NCI-H1105 (cell line): Measurements from ENCODE around the gene SULT1A1.
"Not testable (repeated sequence)": the region's sequence is repeated elsewhere in the genome, so short reads cannot be mapped to it uniquely, and the experiment has no call there.

Source experiments
- DNase-seq: peaks from one replicate; lab custom pipeline; 2025; lab: John Stamatoyannopoulos, UW

Gene SULT1A1

GRCh38 chr16:28608867-28609596, 812 bp downstream of the SULT1A1 start:
- DNase-seq, result not testable (repeated sequence)

- not testable (repeated sequence) for DNase-seq
Measured at GRCh38 chr16:28608496-28608808, 1.4 kb downstream of the SULT1A1 start.

GRCh38 chr16:28607681-28608495, 2.0 kb downstream of the SULT1A1 start:
- DNase-seq, result not testable (repeated sequence)

- no peak for DNase-seq
Measured at GRCh38 chr16:28607116-28607623, 2.7 kb downstream of the SULT1A1 start.

GRCh38 chr16:28606291-28607115, 3.3 kb downstream of the SULT1A1 start:
- no peak for DNase-seq

- no peak for DNase-seq
Measured at GRCh38 chr16:28604186-28604565, 5.7 kb downstream of the SULT1A1 start.

- no peak for DNase-seq
Measured at GRCh38 chr16:28603381-28604185, 6.3 kb downstream of the SULT1A1 start.

- no peak for DNase-seq
Measured at GRCh38 chr16:28602529-28602928, 7.3 kb downstream of the SULT1A1 start.

- not testable (repeated sequence) for DNase-seq
Measured at GRCh38 chr16:28602062-28602461, 7.8 kb downstream of the SULT1A1 start.

- DNase-seq, result not testable (repeated sequence)
Measured at GRCh38 chr16:28601589-28601988, 8.3 kb downstream of the SULT1A1 start.

- not testable (repeated sequence) for DNase-seq
Measured at GRCh38 chr16:28600965-28601364, 8.9 kb downstream of the SULT1A1 start.

- DNase-seq, result not testable (repeated sequence)
Measured at GRCh38 chr16:28599377-28600285, 10.2 kb downstream of the SULT1A1 start.

- no peak for DNase-seq
Measured at GRCh38 chr16:28597692-28598261, 12.1 kb downstream of the SULT1A1 start.

GRCh38 chr16:28596840-28597691, 12.8 kb downstream of the SULT1A1 start, which contains the start of gene SULT1A2:
Gene SULT1A2 (minus strand): TSS chr16:28597050. CDS start chr16:28595930, 1,120 bp downstream.
- DNase-seq, result no peak

GRCh38 chr16:28596115-28596630, 13.7 kb downstream of the SULT1A1 start:
- no peak for DNase-seq

GRCh38 chr16:28595451-28595850, 14.4 kb downstream of the SULT1A1 start:
- not testable (repeated sequence) for DNase-seq

- no peak for DNase-seq
Measured at GRCh38 chr16:28592979-28593553, 16.8 kb downstream of the SULT1A1 start.

GRCh38 chr16:28592511-28592910, 17.3 kb downstream of the SULT1A1 start:
- DNase-seq, result no peak
